H1 (cell line): ENCODE measurements around the gene CUL2. TPM values are rescaled to one million over a fixed set of nuclear protein-coding genes. Genes with fewer than 3 reads are reported as not detected.

ENCODE experiments used
- CTCF ChIA-PET: fragments of 300-600 bp; sonication (Branson Sonifier 250); formaldehyde crosslinking; loops from one replicate; lab custom pipeline; 2021; ENCODE audit not compliant: partially characterized antibody; lab: Charles Lee
- POLR2A ChIA-PET: fragments of 300-600 bp; sonication (Branson Sonifier 250); formaldehyde crosslinking; loops from one replicate; lab custom pipeline; 2021; ENCODE audit warnings: inconsistent platforms; ENCODE audit not compliant: partially characterized antibody; lab: Charles Lee
- DNase-seq, 2 experiments: peaks; one replicate each; pipeline versions ENCODE4 v3.0.0 to v3.0.0-alpha.2; 2010 to 2022; ENCODE audit warnings: low spot score in 2 of 2, low read depth in 1 of 2, mixed read lengths in 1 of 2
- FAIRE-seq: peaks from 2 replicates; lab custom pipeline; 2011; peaks lifted over from hg19 to GRCh38; lab: Jason Lieb, UNC
- H2AFZ ChIP-seq: 2 replicates; pipeline ENCODE4 v1.8.1; 2012; ENCODE audit warnings: low read length, inconsistent platforms
- H2AK5ac ChIP-seq: 2 replicates; pipeline ENCODE4 v1.6.1; 2013; ENCODE audit warnings: low read depth, low read length
- H2BK120ac ChIP-seq: replicated peaks from 2 replicates; pipeline ENCODE3; 2013; ENCODE audit warnings: low read depth, low read length, inconsistent platforms
- H2BK12ac ChIP-seq: 2 replicates; pipeline ENCODE4 v1.6.1; 2013; ENCODE audit warnings: low read depth, low read length
- H2BK15ac ChIP-seq: 2 replicates; pipeline ENCODE4 v1.6.1; 2013; ENCODE audit warnings: low read length
- H2BK20ac ChIP-seq: 2 replicates; pipeline ENCODE4 v1.6.1; 2013; ENCODE audit warnings: low read length
- H2BK5ac ChIP-seq: 2 replicates; pipeline ENCODE4 v1.6.1; 2013; ENCODE audit warnings: low read depth, low read length
- H3K14ac ChIP-seq: 2 replicates; pipeline ENCODE4 v1.6.1; 2013; ENCODE audit warnings: inconsistent platforms; ENCODE audit not compliant: insufficient read length
- H3K18ac ChIP-seq: 2 replicates; pipeline ENCODE4 v1.6.1; 2013; ENCODE audit warnings: low read length; ENCODE audit errors: extremely low read depth
- H3K23ac ChIP-seq: 2 replicates; pipeline ENCODE4 v1.6.1; 2013; ENCODE audit warnings: inconsistent platforms; ENCODE audit not compliant: insufficient read length
- H3K23me2 ChIP-seq: 2 replicates; pipeline ENCODE4 v1.6.1; 2013; ENCODE audit warnings: low read depth, low read length
- H3K27ac ChIP-seq: 2 replicates; pipeline ENCODE4 v1.6.1; 2011; ENCODE audit warnings: low read depth, low read length, inconsistent platforms
- H3K27me3 ChIP-seq, 4 experiments: replicated peaks in 1 of 4; 1 replicate in 1 of 4; 2 replicates in 3 of 4; pipeline versions ENCODE4 v1.6.1 to v1.8.1; 2011 to 2013; ENCODE audit warnings: low read length in 3 of 4, mild to moderate bottlenecking in 3 of 4, inconsistent platforms in 2 of 4, mixed read lengths in 2 of 4, moderate library complexity in 1 of 4; ENCODE audit not compliant: control insufficient read depth in 3 of 4, insufficient read depth in 3 of 4; ENCODE audit errors: extremely low read depth in 1 of 4
- H3K36me3 ChIP-seq, 4 experiments: 2 replicates each; pipeline versions ENCODE4 v1.6.1 to v1.8.1; 2011 to 2013; ENCODE audit warnings: mild to moderate bottlenecking in 4 of 4, low read length in 3 of 4, moderate library complexity in 2 of 4, control low read depth in 1 of 4, inconsistent platforms in 1 of 4; ENCODE audit not compliant: insufficient read depth in 4 of 4, control insufficient read depth in 2 of 4
- H3K4ac ChIP-seq: replicated peaks from 2 replicates; pipeline ENCODE3; 2013; ENCODE audit warnings: low read length, low read depth, mixed read lengths, inconsistent platforms; ENCODE audit not compliant: insufficient read length
- H3K4me1 ChIP-seq, 4 experiments: replicated peaks in 1 of 4; 1 replicate in 1 of 4; 2 replicates in 3 of 4; pipeline versions ENCODE4 v1.6.1 to v1.8.1; 2011 to 2013; ENCODE audit warnings: low read length in 3 of 4, inconsistent platforms in 2 of 4, mixed read lengths in 1 of 4; ENCODE audit not compliant: insufficient read depth in 4 of 4, control insufficient read depth in 3 of 4
- H3K4me2 ChIP-seq, 2 experiments: 2 replicates each; pipeline versions ENCODE4 v1.6.1 to v1.8.1; 2011 to 2013; ENCODE audit warnings: low read depth in 2 of 2, low read length in 2 of 2, control low read depth in 1 of 2, inconsistent platforms in 1 of 2, mild to moderate bottlenecking in 1 of 2; ENCODE audit not compliant: insufficient read depth in 1 of 2
- H3K4me3 ChIP-seq, 4 experiments: fragments of 200-600, 300-600 bp in 1 of 4; sonication (generic), shearing (Covaris generic), sonication (Bioruptor Twin) in 1 of 4; 2 replicates each; pipeline versions ENCODE4 v1.5.1 to v1.8.1; 2011 to 2016; ENCODE audit warnings: low read length in 4 of 4, low read depth in 3 of 4, control low read depth in 2 of 4, inconsistent platforms in 2 of 4, mild to moderate bottlenecking in 2 of 4, mixed read lengths in 1 of 4, moderate library complexity in 1 of 4; ENCODE audit not compliant: insufficient read depth in 2 of 4; ENCODE audit errors: extremely low read depth in 1 of 4
- H3K56ac ChIP-seq: replicated peaks from 2 replicates; pipeline ENCODE3; 2013; ENCODE audit warnings: low read depth, mild to moderate bottlenecking, mixed read lengths, low read length, inconsistent platforms; ENCODE audit not compliant: insufficient read length
- H3K79me1 ChIP-seq: 2 replicates; pipeline ENCODE4 v1.6.1; 2013; ENCODE audit warnings: low read depth, low read length, control low read depth
- H3K79me2 ChIP-seq, 2 experiments: 2 replicates each; pipeline versions ENCODE4 v1.6.1 to v1.8.1; 2012 to 2013; ENCODE audit warnings: low read length in 2 of 2, mild to moderate bottlenecking in 2 of 2, inconsistent platforms in 1 of 2; ENCODE audit not compliant: insufficient read depth in 2 of 2, control insufficient read depth in 1 of 2
- H3K9ac ChIP-seq, 4 experiments: replicated peaks in 1 of 4; 1 replicate in 1 of 4; 2 replicates in 3 of 4; pipeline versions ENCODE4 v1.6.1 to v1.8.1; 2011 to 2013; ENCODE audit warnings: low read depth in 3 of 4, low read length in 3 of 4, control low read depth in 2 of 4, mild to moderate bottlenecking in 2 of 4, moderate library complexity in 2 of 4, inconsistent platforms in 1 of 4; ENCODE audit errors: extremely low read depth in 1 of 4
- H3K9me3 ChIP-seq, 2 experiments: 2 replicates each; pipeline versions ENCODE4 v1.6.1 to v1.8.1; 2012 to 2013; ENCODE audit warnings: mild to moderate bottlenecking in 2 of 2, moderate library complexity in 2 of 2, control low read depth in 1 of 2, inconsistent platforms in 1 of 2, low read depth in 1 of 2, low read length in 1 of 2, mixed read lengths in 1 of 2; ENCODE audit not compliant: insufficient read depth in 2 of 2
- H4K20me1 ChIP-seq, 2 experiments: replicated peaks in 1 of 2; 2 replicates each; pipeline versions ENCODE3 to v1.8.1; 2011 to 2013; ENCODE audit warnings: inconsistent platforms in 2 of 2, low read length in 2 of 2, mild to moderate bottlenecking in 1 of 2; ENCODE audit not compliant: insufficient read depth in 2 of 2, control insufficient read depth in 1 of 2
- H4K5ac ChIP-seq: 2 replicates; pipeline ENCODE4 v1.6.1; 2013; ENCODE audit warnings: low read length, low read depth, mixed read lengths, inconsistent platforms; ENCODE audit not compliant: insufficient read length
- H4K8ac ChIP-seq: 2 replicates; pipeline ENCODE4 v1.8.0; 2013; ENCODE audit warnings: mild to moderate bottlenecking, moderate library complexity, low read length, inconsistent platforms; ENCODE audit not compliant: insufficient read depth; ENCODE audit errors: extremely low read depth
- H4K91ac ChIP-seq: replicated peaks from 2 replicates; pipeline ENCODE3; 2013; ENCODE audit warnings: low read length, mixed read lengths, inconsistent platforms; ENCODE audit not compliant: insufficient read length
- ATF2 ChIP-seq: IDR thresholded peaks from 2 replicates; pipeline ENCODE4 v1.6.1; 2012; ENCODE audit warnings: low read length, inconsistent platforms
- ATF3 ChIP-seq: IDR thresholded peaks from 2 replicates; pipeline ENCODE4 v1.6.1; 2011; ENCODE audit warnings: low read depth, mild to moderate bottlenecking, low read length; ENCODE audit not compliant: insufficient read depth
- CBX5 ChIP-seq: fragments of 300-800, 300-1000 bp; sonication (generic); IDR thresholded peaks from 2 replicates; pipeline ENCODE4 v1.7.1; 2016; ENCODE audit warnings: antibody characterized with exemption, low read length, low read depth
- CEBPB ChIP-seq: IDR thresholded peaks from 2 replicates; pipeline ENCODE4 v1.6.1; 2012; ENCODE audit warnings: low read depth, low read length
- JUND ChIP-seq: IDR thresholded peaks from 2 replicates; pipeline ENCODE4 v1.6.1; 2011; ENCODE audit warnings: mild to moderate bottlenecking, improper control_type of control experiment, low read length
- KDM5A ChIP-seq: fragments of 200-600 bp; IDR thresholded peaks from 2 replicates; pipeline ENCODE4 v1.7.1; 2012; ENCODE audit warnings: mild to moderate bottlenecking, low read length, inconsistent platforms, mixed read lengths
- MAX ChIP-seq: IDR thresholded peaks from 2 replicates; pipeline ENCODE4 v1.6.1; 2012; ENCODE audit warnings: inconsistent platforms
- NRF1 ChIP-seq: IDR thresholded peaks from 2 replicates; pipeline ENCODE4 v1.6.1; 2011; ENCODE audit warnings: mild to moderate bottlenecking, low read depth, low read length, improper control_type of control experiment
- POLR2AphosphoS5 ChIP-seq: IDR thresholded peaks from 2 replicates; pipeline ENCODE4 v1.6.1; 2011; ENCODE audit warnings: low read depth, low read length
- SRF ChIP-seq: IDR thresholded peaks from 2 replicates; pipeline ENCODE4 v1.6.1; 2011; ENCODE audit warnings: mild to moderate bottlenecking, low read depth, low read length, moderate library complexity
- WGBS, 2 experiments: shearing (Covaris generic) in 1 of 2; methylation state at CpG; one replicate each; pipeline versions ENCODE4 v1.1.6 to v1.1.7; 2013 to 2015; ENCODE audit warnings: low lambda C conversion rate in 2 of 2, mixed read lengths in 2 of 2, inconsistent platforms in 1 of 2, low coverage in 1 of 2, missing lambda C conversion rate in 1 of 2; ENCODE audit not compliant: insufficient replicate concordance in 2 of 2, insufficient coverage in 1 of 2, insufficient read length in 1 of 2; ENCODE audit errors: extremely low coverage in 1 of 2, missing lambda C conversion rate in 1 of 2; 5-methylcytosine and 5-hydroxymethylcytosine counted together
- polyA plus RNA-seq, 7 experiments: library from polyadenylated mRNA; depleted of rRNA in 3 of 7; stranded (reverse) in 5 of 7; unstranded in 2 of 7; fragments of >200 nt in 5 of 7; fragments of 200-250 nt in 2 of 7; gene quantifications; 1 replicate in 5 of 7; 2 replicates in 1 of 7; 4 replicates in 1 of 7; pipeline versions ENCODE4 v1.2.1 to v1.2.3, GENCODE V29; 2011 to 2013; ENCODE audit warnings: missing spikeins in 2 of 7, mixed read lengths in 2 of 7
- total RNA-seq: library from RNA; stranded (reverse); fragmentation: NEBNext Ultra II Directional; extraction: Animal tissue kit (Norgen Biotek cat#: 25700); gene quantifications from 2 replicates; pipeline ENCODE4 v1.2.1, GENCODE V29; 2021

The CUL2 gene
- total and polyA plus RNA-seq, 2 of the 8 experiments (the other 6 are each of a cell fraction or from before 2014, with no cell fraction given), result 10.2 to 43.1 TPM

GRCh38 chr10:34966451-34966850 is 123.7 kb downstream of the CUL2 start:
- H3K79me1 ChIP-seq, result no peaks in the 10 kb centered on the region
- H2AK5ac ChIP-seq, result no peak overlapping the region
- H3K36me3 ChIP-seq, result no peaks in the 10 kb centered on the region
- H3K4me3 ChIP-seq, result no peak overlapping the region
- H2BK5ac ChIP-seq, result no peak overlapping the region
- no peak overlapping the region for H3K23ac ChIP-seq
- no peak overlapping the region for H3K14ac ChIP-seq
- WGBS, 2 experiments, result 90% methylated on average over 5 of the region's 5 CpGs; no CpG with 5 or more reads in 1 of the 2 experiments
- H4K20me1 ChIP-seq, result no peaks in the 10 kb centered on the region
- H3K9ac ChIP-seq, result no peak overlapping the region
- no peak overlapping the region for H3K4me2 ChIP-seq
- no peak overlapping the region for H2BK12ac ChIP-seq
- ChIA-PET CTCF (interaction anchor here (1.1 kb wide), 1 partner anchor 243 kb away, joined by 3 read pairs; no protein-coding TSS in a partner anchor), POLR2A (no interaction called here)
- no peak overlapping the region for H4K91ac ChIP-seq
- DNase-seq, result no peak
- no peak overlapping the region for H2BK15ac ChIP-seq
- H3K56ac ChIP-seq, result no peak overlapping the region
- TF ChIP-seq ATF2 (no peak), CEBPB (no peak), KDM5A (no peak), MAX (no peak), JUND (no peak), NRF1 (no peak), SRF (no peak), CBX5 (no peak), POLR2AphosphoS5 (no peak), ATF3 (no peak)
- no peak overlapping the region for H4K5ac ChIP-seq
- H3K4me1 ChIP-seq, result no peaks in the 10 kb centered on the region; a peak in 1 of 7 replicates
- H3K9me3 ChIP-seq, result no peaks in the 10 kb centered on the region
- H3K18ac ChIP-seq, result no peak overlapping the region
- H4K8ac ChIP-seq, result no peak overlapping the region; the same call in 1 of the 2 replicates
- no peaks in the 10 kb centered on the region for H3K23me2 ChIP-seq
- H3K27me3 ChIP-seq, result no peaks in the 10 kb centered on the region
- H3K27ac ChIP-seq, result no peak overlapping the region
- H3K4ac ChIP-seq, result no peak overlapping the region
- H2AFZ ChIP-seq, result no peak overlapping the region
- H2BK120ac ChIP-seq, result no peak overlapping the region
- no peak overlapping the region for H2BK20ac ChIP-seq
- no peaks in the 10 kb centered on the region for H3K79me2 ChIP-seq
- FAIRE-seq, result no peak
